Vagina (tissue), 2 donors: Measurements from ENCODE around the gene TPSD1.

Source experiments
- CTCF ChIP-seq, 3 experiments: fragments of 450-650 bp in 2 of 3; fragments of 200-600 bp in 1 of 3; sonication (generic) in 1 of 3; IDR thresholded peaks; one replicate each; pipeline ENCODE4 v1.5.1; 2017 to 2019; ENCODE audit warnings: antibody characterized with exemption in 3 of 3, mild to moderate bottlenecking in 2 of 3, moderate library complexity in 2 of 3
- POLR2A ChIP-seq, 2 donors: fragments of 450-650 bp; IDR thresholded peaks; one replicate each; pipeline ENCODE4 v1.6.1; 2017; ENCODE audit warnings: antibody characterized with exemption in 2 of 2, mild to moderate bottlenecking in 2 of 2, moderate library complexity in 2 of 2
- POLR2AphosphoS5 ChIP-seq, 2 donors: sonication (generic); formaldehyde crosslinking; IDR thresholded peaks; one replicate each; pipeline ENCODE4 v1.9.0; 2017; ENCODE audit warnings: antibody characterized with exemption in 2 of 2, mild to moderate bottlenecking in 2 of 2, low read depth in 1 of 2; ENCODE audit not compliant: insufficient read depth in 1 of 2

GRCh38 chr16:1285669-1286512 lies 30.0 kb downstream of the TPSD1 start:
- no peak for TF ChIP-seq CTCF (IDR thresholded peaks at IDR 0.05)
- TF ChIP-seq POLR2A (IDR thresholded peaks at IDR 0.05), result no peak
- no peak for TF ChIP-seq POLR2AphosphoS5 (IDR thresholded peaks at IDR 0.05; ENCODE audit: insufficient read depth in 1 of 2, low read depth in 1 of 2)
